ENCODE data around the gene PGRMC2.

The PGRMC2 gene

GRCh38 chr4:128299848-128300247 lies 12.2 kb upstream of the PGRMC2 start:
- TF ChIP-seq ZFX (IDR thresholded peaks at IDR 0.05; ENCODE audit: borderline replicate concordance): no peak
- no peak for TF ChIP-seq CTCF (IDR thresholded peaks at IDR 0.05)
- no peak overlapping the region for H3K27ac ChIP-seq

- no peak overlapping the region for H3K27ac ChIP-seq
- TF ChIP-seq ZFX (IDR thresholded peaks at IDR 0.05; ENCODE audit: borderline replicate concordance) (no peak), CTCF (IDR thresholded peaks at IDR 0.05) (no peak)
These were observed 11.2 kb upstream of the PGRMC2 start for GRCh38 chr4:128298852-128299251.

- no peak for TF ChIP-seq CTCF (IDR thresholded peaks at IDR 0.05)
- no peak for TF ChIP-seq ZFX (IDR thresholded peaks at IDR 0.05; ENCODE audit: borderline replicate concordance)
- no peak overlapping the region for H3K27ac ChIP-seq
These were observed 10.6 kb upstream of the PGRMC2 start for GRCh38 chr4:128298146-128298758.

GRCh38 chr4:128295255-128295654 lies 7.6 kb upstream of the PGRMC2 start:
- no peak overlapping the region for H3K27ac ChIP-seq

GRCh38 chr4:128294464-128294863 lies 6.9 kb upstream of the PGRMC2 start:
- TF ChIP-seq CTCF (IDR thresholded peaks at IDR 0.05) (no peak), ZFX (IDR thresholded peaks at IDR 0.05; ENCODE audit: borderline replicate concordance) (no peak)
- H3K27ac ChIP-seq: no peak overlapping the region

More at GRCh38 chr4:128295255-128295654, 7.6 kb upstream of the PGRMC2 start:
- no peak for TF ChIP-seq ZFX (IDR thresholded peaks at IDR 0.05; ENCODE audit: borderline replicate concordance)
- TF ChIP-seq CTCF (IDR thresholded peaks at IDR 0.05): no peak

GRCh38 chr4:128292349-128292748 lies 4.7 kb upstream of the PGRMC2 start:
- no peak overlapping the region for H3K27ac ChIP-seq
- TF ChIP-seq CTCF (IDR thresholded peaks at IDR 0.05): no peak
- no peak for TF ChIP-seq ZFX (IDR thresholded peaks at IDR 0.05; ENCODE audit: borderline replicate concordance)

GRCh38 chr4:128291096-128291495 lies 3.5 kb upstream of the PGRMC2 start:
- TF ChIP-seq CTCF (IDR thresholded peaks at IDR 0.05) (no peak), ZFX (IDR thresholded peaks at IDR 0.05; ENCODE audit: borderline replicate concordance) (no peak)
- no peak overlapping the region for H3K27ac ChIP-seq
